LNCAP (cell line): ENCODE results near the gene PACSIN1.

Source experiments
- CTCF ChIP-seq: fragments of 450-650 bp; IDR thresholded peaks from 2 replicates; pipeline ENCODE4 v1.5.1; 2017; ENCODE audit warnings: mild to moderate bottlenecking

PACSIN1 gene

DNA sequence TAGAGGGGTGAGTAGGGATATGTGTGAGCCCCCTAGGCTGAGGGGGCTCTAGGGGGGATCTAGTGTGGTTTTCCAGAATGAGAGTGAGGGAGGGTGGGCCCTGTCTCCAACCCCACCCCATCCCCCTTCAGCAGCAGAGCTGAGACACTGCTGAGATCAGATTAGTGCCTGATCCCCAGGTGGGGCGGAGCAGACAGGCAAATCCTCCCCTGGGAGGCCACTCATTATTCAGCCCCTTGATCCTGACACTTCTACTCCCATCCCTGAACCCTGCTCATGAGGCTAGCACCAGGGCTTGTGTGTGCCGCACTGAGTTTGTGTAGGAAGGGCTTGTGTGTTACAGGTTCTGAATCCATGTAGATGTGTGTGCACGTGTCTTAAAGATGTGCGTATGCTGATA is 47.8 kb downstream of the PACSIN1 start:
- TF ChIP-seq CTCF: no peak

DNA sequence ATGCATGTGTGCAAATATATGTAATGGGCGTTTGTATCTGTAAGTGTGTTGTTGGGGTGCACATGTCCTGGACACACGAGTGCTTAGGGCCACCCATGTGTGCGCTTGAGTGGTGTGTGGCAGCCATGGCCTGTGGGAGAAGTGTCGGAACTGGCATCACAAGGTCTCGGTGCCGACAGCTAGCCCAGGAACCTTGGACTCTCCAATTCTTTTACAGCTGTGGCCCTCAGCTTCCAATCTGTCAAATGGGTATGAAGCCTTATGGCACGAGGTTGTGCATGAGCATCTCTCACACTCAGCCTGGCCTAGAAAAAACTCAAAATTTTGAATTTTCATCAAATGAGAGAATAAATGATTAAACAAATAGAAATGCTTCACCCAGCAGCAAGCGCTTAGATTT is 48.2 kb downstream of the PACSIN1 start:
- no peak for TF ChIP-seq CTCF

DNA sequence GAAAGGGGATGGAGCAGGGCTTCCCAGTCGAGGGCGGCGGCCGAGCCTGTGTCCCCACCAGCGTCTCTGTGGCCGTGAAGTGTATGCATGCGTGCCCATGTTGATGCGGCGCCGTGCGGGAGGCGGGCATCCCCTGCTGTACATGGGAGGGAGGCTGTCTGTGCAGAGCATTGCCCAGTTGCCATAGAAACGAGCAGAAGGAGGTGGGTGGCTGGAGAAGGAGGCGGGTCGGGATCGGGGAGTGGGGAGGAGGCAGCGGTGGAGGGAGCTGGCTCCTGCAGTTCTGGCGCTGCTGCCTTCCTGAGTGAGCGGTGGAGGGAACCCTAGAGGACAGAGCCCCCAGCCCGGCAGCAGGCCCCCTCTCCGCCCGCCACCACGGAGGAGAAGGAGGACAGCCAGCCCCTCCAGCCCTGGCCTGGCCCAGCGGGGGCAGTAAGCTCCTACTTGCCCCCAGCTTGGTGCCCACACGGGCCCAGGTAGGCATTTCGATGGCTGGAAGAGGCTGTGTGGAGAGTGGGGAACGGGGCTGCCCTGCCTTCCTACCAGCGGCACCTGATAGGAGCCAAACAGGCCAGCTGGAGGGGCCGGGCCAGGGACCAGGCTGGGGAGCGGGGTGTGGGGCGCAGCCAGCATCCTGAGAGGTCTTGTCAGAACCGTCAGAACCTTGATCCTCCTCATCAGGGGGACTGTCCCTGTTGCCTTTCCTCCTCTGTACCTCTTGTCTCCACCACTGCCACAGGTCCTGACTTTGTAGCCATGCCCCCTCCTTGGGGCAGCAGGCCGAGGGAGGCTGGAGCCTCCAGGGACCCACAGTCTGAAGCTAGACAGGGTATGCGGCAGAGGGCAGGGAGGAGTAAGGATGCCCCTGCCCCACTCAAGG is 49.0 kb downstream of the PACSIN1 start:
- TF ChIP-seq CTCF: no peak

GRCh38 chr6:34515473-34516387 is 49.9 kb downstream of the PACSIN1 start:
- no peak for TF ChIP-seq CTCF

GRCh38 chr6:34516391-34517324 is 50.8 kb downstream of the PACSIN1 start:
- no peak for TF ChIP-seq CTCF

DNA sequence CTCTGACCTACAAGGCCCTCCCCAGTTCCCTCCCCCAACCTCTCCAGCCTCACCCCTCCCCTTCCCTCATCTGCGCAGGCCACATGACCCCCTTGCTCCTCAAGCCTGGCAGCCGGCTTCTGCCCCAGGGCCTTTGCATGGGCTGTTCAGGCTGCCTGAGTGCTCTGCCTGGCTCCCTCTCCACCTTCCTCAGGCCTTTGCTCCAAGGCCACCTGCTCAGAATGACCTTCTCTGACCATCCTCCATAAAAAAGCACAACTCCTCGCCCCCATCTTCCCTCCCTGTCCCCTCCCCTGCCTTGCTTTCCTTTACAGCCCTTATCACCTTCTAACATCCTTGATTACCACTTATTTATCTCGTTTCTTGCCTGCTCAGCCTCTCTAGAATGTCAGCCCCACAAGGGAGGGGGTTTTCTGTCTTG is 51.6 kb downstream of the PACSIN1 start:
- TF ChIP-seq CTCF: no peak

DNA sequence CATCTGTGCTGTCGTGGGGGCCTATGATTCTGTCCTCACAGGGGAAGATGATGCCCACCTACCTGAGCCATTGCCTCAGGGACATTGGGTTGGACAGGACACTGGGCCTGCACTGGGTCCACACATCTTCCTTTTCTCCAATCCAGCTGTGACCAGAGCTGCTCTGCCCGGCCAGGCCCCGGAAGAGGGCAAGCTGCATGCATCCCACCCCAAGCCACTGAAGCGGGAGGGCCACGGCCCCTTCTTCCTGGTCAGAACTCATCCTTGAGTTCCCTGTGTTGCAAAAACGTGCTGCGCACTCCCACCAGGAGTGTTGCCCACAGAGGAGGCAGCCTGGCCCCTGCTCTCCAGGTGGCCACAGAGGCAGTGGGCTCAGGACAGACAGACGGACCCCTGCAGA is 52.1 kb downstream of the PACSIN1 start:
- TF ChIP-seq CTCF: no peak
